ENCODE data around the gene GGCT.

DNA sequence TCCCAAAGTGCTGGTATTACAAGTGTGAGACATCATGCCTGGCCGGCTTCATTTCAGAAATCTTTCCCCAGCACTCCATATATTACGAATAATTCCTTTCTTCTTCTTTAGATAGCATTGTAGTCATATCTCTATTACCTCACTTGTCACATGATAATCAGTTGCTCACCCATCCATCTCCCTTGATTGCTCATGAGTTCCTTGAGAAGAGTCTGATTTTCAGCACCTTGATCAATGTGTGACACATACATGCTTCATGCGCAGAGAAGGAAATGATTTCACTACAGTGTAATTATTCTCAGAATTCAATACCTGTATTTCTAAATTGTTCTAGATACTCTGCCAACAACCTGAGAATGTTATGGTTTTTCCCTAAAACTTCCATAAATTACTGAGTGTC lies 26.7 kb upstream of the GGCT start:
- TF ChIP-seq, protein P1, sequence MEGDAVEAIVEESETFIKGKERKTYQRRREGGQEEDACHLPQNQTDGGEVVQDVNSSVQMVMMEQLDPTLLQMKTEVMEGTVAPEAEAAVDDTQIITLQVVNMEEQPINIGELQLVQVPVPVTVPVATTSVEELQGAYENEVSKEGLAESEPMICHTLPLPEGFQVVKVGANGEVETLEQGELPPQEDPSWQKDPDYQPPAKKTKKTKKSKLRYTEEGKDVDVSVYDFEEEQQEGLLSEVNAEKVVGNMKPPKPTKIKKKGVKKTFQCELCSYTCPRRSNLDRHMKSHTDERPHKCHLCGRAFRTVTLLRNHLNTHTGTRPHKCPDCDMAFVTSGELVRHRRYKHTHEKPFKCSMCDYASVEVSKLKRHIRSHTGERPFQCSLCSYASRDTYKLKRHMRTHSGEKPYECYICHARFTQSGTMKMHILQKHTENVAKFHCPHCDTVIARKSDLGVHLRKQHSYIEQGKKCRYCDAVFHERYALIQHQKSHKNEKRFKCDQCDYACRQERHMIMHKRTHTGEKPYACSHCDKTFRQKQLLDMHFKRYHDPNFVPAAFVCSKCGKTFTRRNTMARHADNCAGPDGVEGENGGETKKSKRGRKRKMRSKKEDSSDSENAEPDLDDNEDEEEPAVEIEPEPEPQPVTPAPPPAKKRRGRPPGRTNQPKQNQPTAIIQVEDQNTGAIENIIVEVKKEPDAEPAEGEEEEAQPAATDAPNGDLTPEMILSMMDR (IDR thresholded peaks at IDR 0.05), result no peak
- no peak for TF ChIP-seq POLR2A (IDR thresholded peaks at IDR 0.05)
